ENCODE data around the gene MEX3D. TPM values are rescaled to one million over a fixed set of nuclear protein-coding genes. Genes with fewer than 3 reads are reported as not detected.
"Not testable (repeated sequence)": the region's sequence is repeated elsewhere in the genome, so short reads cannot be mapped to it uniquely, and the experiment has no call there.

MEX3D gene
- total RNA-seq, 1 donor from 2014 or later, result 58.5 TPM

- no peak for DNase-seq
Measured at GRCh38 chr19:1533510-1534150, 34.5 kb downstream of the MEX3D start.

- no peak for DNase-seq
Measured at GRCh38 chr19:1532003-1532402, 36.1 kb downstream of the MEX3D start.

- DNase-seq, result no peak
Measured at GRCh38 chr19:1531587-1531986, 36.5 kb downstream of the MEX3D start.

GRCh38 chr19:1530856-1531255 is 37.3 kb downstream of the MEX3D start:
- not testable (repeated sequence) for DNase-seq

- no peak for DNase-seq
Measured at GRCh38 chr19:1529430-1529816, 38.7 kb downstream of the MEX3D start.

GRCh38 chr19:1528596-1529429 is 39.3 kb downstream of the MEX3D start:
- no peak for DNase-seq

- no peak for DNase-seq
Measured at GRCh38 chr19:1527650-1528309, 40.3 kb downstream of the MEX3D start.

GRCh38 chr19:1526979-1527649 is 41.0 kb downstream of the MEX3D start:
- no peak for DNase-seq

- no peak for DNase-seq
Measured at GRCh38 chr19:1526066-1526778, 41.9 kb downstream of the MEX3D start.

GRCh38 chr19:1525343-1525742 is 42.8 kb downstream of the MEX3D start:
- DNase-seq, result no peak

GRCh38 chr19:1524972-1525325 is 43.2 kb downstream of the MEX3D start:
- no peak for DNase-seq

GRCh38 chr19:1524287-1524971 is 43.7 kb downstream of the MEX3D start:
- no peak for DNase-seq

GRCh38 chr19:1523412-1524286 is 44.5 kb downstream of the MEX3D start, which contains the start of gene PLK5:
Gene PLK5, plus strand, starts transcription at chr19:1524077. Its CDS starts 2,920 bp downstream, at chr19:1526997.
- no peak for DNase-seq

GRCh38 chr19:1522838-1523237 is 45.3 kb downstream of the MEX3D start:
- no peak for DNase-seq

- no peak for DNase-seq
Measured at GRCh38 chr19:1522061-1522460, 46.1 kb downstream of the MEX3D start.

- no peak for DNase-seq
Measured at GRCh38 chr19:1521636-1522035, 46.5 kb downstream of the MEX3D start.

GRCh38 chr19:1520203-1520780 is 47.8 kb downstream of the MEX3D start:
- no peak for DNase-seq

GRCh38 chr19:1519802-1520201 is 48.3 kb downstream of the MEX3D start:
- not testable (repeated sequence) for DNase-seq

- DNase-seq, result no peak
Measured at GRCh38 chr19:1518471-1518870, 49.7 kb downstream of the MEX3D start.

- DNase-seq, result no peak
Measured at GRCh38 chr19:1516395-1516753, 51.8 kb downstream of the MEX3D start.

Measured in occipital lobe (tissue), 2 donors.